ENCODE results near the gene ACSL6.

The ACSL6 gene

DNA sequence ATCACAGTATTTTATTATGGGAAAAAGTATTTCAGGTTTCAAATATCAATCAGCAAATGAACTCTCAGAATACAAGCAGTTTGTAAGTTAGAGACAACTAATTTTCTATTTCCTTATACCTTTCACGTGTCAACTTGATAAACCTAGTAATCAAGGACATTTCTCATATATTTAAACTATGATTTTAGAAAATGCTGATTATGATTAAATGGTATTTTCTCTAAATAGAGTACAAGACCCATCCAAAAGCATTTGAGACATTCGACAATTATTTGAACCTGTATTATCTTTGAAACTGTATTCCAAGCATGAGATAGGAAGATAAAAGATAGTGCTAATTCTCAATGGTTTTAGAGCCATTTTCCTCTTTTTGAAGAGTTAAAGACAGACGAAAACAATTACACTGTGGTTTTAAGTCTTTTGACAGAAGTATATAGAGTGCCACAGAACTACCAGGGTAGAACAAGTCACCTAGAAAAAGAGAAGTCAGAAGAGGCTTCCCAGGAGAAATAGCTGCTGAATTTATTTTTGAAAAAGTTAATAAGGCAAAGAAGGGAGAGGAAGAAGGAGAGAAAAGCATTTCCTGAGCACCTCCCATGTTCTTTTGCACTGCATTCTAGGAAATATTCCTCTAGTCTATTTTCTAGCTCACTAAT lies 71.6 kb downstream of the ACSL6 start:
- TF ChIP-seq, protein P1, sequence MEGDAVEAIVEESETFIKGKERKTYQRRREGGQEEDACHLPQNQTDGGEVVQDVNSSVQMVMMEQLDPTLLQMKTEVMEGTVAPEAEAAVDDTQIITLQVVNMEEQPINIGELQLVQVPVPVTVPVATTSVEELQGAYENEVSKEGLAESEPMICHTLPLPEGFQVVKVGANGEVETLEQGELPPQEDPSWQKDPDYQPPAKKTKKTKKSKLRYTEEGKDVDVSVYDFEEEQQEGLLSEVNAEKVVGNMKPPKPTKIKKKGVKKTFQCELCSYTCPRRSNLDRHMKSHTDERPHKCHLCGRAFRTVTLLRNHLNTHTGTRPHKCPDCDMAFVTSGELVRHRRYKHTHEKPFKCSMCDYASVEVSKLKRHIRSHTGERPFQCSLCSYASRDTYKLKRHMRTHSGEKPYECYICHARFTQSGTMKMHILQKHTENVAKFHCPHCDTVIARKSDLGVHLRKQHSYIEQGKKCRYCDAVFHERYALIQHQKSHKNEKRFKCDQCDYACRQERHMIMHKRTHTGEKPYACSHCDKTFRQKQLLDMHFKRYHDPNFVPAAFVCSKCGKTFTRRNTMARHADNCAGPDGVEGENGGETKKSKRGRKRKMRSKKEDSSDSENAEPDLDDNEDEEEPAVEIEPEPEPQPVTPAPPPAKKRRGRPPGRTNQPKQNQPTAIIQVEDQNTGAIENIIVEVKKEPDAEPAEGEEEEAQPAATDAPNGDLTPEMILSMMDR (conservative IDR thresholded peaks at IDR 0.05; ENCODE audit: control insufficient read depth, insufficient read depth, low read depth, low read length) = no peak
- no peak for DNase-seq (ENCODE audit: low read depth)

DNA sequence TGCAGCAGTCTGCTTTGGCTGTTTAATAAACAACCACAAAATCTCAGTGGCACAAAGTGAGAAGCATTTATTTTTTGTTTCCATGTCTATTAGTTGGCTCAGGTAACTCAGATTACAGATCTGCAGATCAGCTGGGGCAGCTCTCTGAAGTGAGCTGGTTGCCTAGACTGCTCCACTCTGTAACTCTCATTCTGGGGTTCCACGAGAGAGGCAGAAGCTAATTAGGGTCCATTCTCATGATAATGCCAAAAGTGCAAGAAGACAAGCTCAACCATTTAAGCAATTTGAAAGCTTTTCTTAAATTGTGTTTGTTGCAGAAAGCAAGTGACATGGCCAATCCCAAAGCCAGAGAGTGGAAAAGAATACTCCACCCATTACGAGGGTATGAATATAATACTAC lies 79.2 kb downstream of the ACSL6 start:
- no peak overlapping the region for H3K4me3 ChIP-seq (ENCODE audit: control insufficient read depth, low read depth, low read length)
- TF ChIP-seq, protein P1 (conservative IDR thresholded peaks at IDR 0.05; ENCODE audit: control insufficient read depth, insufficient read depth, low read depth, low read length) = no peak
- no peak for DNase-seq (ENCODE audit: low read depth)

More for the DNA sequence above, 71.6 kb downstream of the ACSL6 start:
- H3K4me3 ChIP-seq (ENCODE audit: control insufficient read depth, low read depth, low read length) = no peak overlapping the region

DNA sequence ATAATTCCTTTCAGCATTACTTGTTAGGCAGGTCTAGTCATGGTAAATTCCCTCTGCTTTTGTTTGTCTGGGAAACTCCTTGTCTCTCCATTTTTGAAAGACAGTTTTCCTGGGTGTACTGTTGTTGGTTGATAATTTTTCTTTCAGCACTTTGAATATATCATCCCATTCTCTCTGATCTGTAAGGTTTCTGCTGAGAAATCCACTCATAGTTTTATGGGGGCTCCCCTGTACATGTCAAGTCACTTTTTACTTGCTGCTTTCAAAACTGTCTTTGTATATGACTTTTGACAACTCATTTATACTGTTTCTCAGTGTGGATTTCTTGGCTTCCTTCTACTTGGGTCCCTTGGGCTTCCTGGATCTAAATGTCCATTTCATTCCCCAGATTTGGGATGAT lies 82.5 kb downstream of the ACSL6 start:
- no peak for DNase-seq (ENCODE audit: low read depth)
- TF ChIP-seq, protein P1 (conservative IDR thresholded peaks at IDR 0.05; ENCODE audit: control insufficient read depth, insufficient read depth, low read depth, low read length) = no peak
- H3K4me3 ChIP-seq (ENCODE audit: control insufficient read depth, low read depth, low read length) = no peak overlapping the region

DNA sequence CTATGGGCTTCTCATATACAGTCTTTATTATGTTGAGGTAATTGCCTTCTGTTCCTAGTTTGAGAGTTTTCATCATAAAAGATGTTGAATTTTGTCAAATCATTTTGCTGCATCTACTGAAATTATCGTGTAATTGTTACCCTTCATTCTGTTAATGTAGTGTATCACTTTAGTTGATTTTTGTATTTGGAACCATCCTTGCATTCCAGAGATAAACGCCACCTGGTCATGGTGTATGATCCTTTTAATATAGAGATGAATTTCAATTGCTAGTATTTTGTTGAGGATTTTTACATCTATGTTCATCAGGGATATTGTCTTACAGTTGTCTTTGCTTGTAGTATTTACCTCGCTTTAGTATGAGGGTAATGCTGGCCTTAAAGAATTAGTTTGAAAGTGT lies 85.3 kb downstream of the ACSL6 start:
- DNase-seq (ENCODE audit: low read depth) = no peak
- no peak overlapping the region for H3K4me3 ChIP-seq (ENCODE audit: control insufficient read depth, low read depth, low read length)
- TF ChIP-seq, protein P1 (conservative IDR thresholded peaks at IDR 0.05; ENCODE audit: control insufficient read depth, insufficient read depth, low read depth, low read length) = no peak

DNA sequence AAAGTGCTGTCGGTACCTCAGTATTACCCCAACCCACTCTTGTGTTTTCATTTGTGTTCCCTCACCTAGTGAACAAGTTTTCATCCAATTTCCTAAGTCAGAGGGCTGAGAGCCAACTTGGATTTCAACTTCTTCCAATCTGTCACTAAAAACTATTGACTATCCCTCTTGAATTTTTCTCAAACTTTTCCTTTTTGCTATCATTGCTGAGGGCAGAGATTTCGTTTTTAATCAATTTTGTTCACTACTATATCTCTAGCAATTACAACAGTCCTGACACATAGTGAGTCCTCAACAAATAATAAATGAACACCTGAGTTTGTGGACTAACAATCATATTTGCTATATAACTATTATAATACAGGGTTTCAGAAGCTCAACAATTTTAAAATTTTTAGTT lies 95.0 kb downstream of the ACSL6 start:
- H3K4me3 ChIP-seq (ENCODE audit: control insufficient read depth, low read depth, low read length) = no peak overlapping the region
- TF ChIP-seq, protein P1 (conservative IDR thresholded peaks at IDR 0.05; ENCODE audit: control insufficient read depth, insufficient read depth, low read depth, low read length) = no peak
- no peak for DNase-seq (ENCODE audit: low read depth)

DNA sequence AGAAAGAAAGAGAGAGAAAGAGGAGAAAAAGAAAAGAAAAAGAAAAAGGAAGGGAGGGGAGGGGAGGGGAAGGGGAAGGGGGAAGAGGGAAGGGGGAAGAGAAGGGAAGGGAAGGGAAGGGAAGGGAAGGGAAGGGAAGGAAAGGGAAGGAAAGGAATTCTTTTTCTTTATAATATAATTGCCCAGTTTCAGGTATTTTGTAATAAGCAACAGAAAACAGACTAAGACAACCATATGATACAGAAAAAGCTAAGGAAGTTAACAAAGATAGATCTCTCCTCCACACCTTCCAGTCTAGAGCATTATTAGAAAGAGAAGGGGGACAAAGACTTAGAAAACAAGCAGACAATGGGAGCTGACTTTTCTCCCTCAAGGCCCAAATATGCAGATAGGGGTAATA lies 97.0 kb downstream of the ACSL6 start:
- no peak overlapping the region for H3K4me3 ChIP-seq (ENCODE audit: control insufficient read depth, low read depth, low read length)
- no peak for DNase-seq (ENCODE audit: low read depth)
- TF ChIP-seq, protein P1 (conservative IDR thresholded peaks at IDR 0.05; ENCODE audit: control insufficient read depth, insufficient read depth, low read depth, low read length) = no peak

DNA sequence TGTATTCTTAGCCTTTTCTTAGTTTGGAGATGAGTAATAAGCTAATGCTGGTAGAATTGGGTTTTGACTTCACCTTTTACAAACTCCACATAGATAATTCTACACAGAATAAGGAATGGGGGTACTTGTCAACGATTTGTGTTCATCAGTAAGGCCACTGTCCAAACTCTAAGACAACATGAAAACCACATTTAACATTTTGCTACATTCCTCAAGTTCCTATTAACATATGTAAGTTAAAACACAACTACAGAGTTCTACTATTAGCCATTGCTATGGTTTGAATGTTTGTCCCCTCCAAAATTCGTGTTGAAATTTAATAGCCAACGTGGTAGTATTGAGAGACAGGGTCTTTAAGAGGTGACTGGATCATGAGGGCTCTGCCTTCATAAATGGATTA lies 97.9 kb downstream of the ACSL6 start:
- H3K4me3 ChIP-seq (ENCODE audit: control insufficient read depth, low read depth, low read length) = no peak overlapping the region
- TF ChIP-seq, protein P1 (conservative IDR thresholded peaks at IDR 0.05; ENCODE audit: control insufficient read depth, insufficient read depth, low read depth, low read length) = no peak
- DNase-seq (ENCODE audit: low read depth) = no peak

Data from fibroblast of mammary gland (primary cell).